ENCODE measurements around the gene CDH13.

CDH13 gene

DNA sequence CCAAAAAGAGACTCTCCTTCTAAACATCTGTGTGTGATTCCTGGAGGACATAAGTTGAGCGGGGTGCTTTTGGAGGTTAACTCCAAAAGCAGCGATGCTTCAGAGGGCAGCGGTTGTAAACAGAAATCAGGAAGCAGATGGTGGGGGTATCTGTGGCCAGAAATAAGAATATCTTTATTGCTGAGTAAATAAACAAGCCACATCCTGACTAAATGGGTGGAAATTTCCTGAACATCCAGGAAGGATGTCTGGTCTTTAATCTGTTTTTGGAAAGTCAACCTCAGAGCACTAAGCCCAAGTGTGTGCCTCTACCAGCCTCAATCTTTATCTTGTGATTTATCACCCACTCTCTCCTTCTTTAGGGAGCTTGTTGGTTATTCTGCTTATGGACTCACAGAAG is 123.3 kb downstream of the CDH13 start:
- H3K4me1 ChIP-seq, result peaks cover 15 to 69% (median 60%) of the 10 kb centered on the region in 10 experiments
- H3K4me2 ChIP-seq, result peak overlapping the region; percentile 14 to 85 (median 78); a peak in 21 of 22 replicates
- no peaks in the 10 kb centered on the region for H3K36me3 ChIP-seq
- peak overlapping the region in 5 of 10 experiments; percentile 8 to 38 (median 29); a peak in 5 of 20 replicates for H3K4me3 ChIP-seq
- H3K27me3 ChIP-seq, result peaks cover 0 to 28% (median 0%) of the 10 kb centered on the region in 11 experiments; a peak in 2 of 22 replicates
- H3K27ac ChIP-seq, result peak overlapping the region in 9 of 11 experiments; percentile 28 to 86 (median 81); a peak in 17 of 22 replicates
- no peaks in the 10 kb centered on the region for H4K20me1 ChIP-seq
- peak overlapping the region in 8 of 11 experiments; percentile 9 to 74 (median 59); a peak in 14 of 22 replicates for H3K9ac ChIP-seq
- no peak for TF ChIP-seq Cebpa-rat (IDR thresholded peaks at IDR 0.05)
- H3K9me3 ChIP-seq (replicated peaks in 1 of 11), result no peaks in the 10 kb centered on the region; a peak in 2 of 22 replicates

GRCh38 chr16:82751020-82751419 is 124.3 kb downstream of the CDH13 start:
- H3K4me2 ChIP-seq, result peak overlapping the region; percentile 30 to 85 (median 78); a peak in 21 of 22 replicates
- H3K36me3 ChIP-seq, result no peaks in the 10 kb centered on the region
- TF ChIP-seq Cebpa-rat (IDR thresholded peaks at IDR 0.05), result peak in 7 of 11 experiments; percentile 42 to 74 (median 62); a peak in 9 of 22 replicates
- peak overlapping the region in 4 of 10 experiments; percentile 21 to 38 (median 29); a peak in 3 of 20 replicates for H3K4me3 ChIP-seq
- peak overlapping the region in 9 of 11 experiments; percentile 36 to 86 (median 81); a peak in 17 of 22 replicates for H3K27ac ChIP-seq
- no peaks in the 10 kb centered on the region for H3K9me3 ChIP-seq (replicated peaks in 1 of 11)
- peaks cover 0 to 28% (median 0%) of the 10 kb centered on the region in 11 experiments; a peak in 2 of 22 replicates for H3K27me3 ChIP-seq
- peaks cover 18 to 79% (median 68%) of the 10 kb centered on the region in 10 experiments for H3K4me1 ChIP-seq
- H3K9ac ChIP-seq, result peak overlapping the region in 7 of 11 experiments; percentile 32 to 74 (median 66); a peak in 12 of 22 replicates
- H4K20me1 ChIP-seq, result no peaks in the 10 kb centered on the region

- peaks cover 0 to under 1% (median 0%) of the 10 kb centered on the region in 11 experiments; a peak in 2 of 22 replicates for H3K9me3 ChIP-seq (replicated peaks in 1 of 11)
- H3K36me3 ChIP-seq, result no peaks in the 10 kb centered on the region
- H3K4me1 ChIP-seq, result peaks cover 28 to 81% (median 73%) of the 10 kb centered on the region in 10 experiments
- no peaks in the 10 kb centered on the region for H4K20me1 ChIP-seq
- H3K4me3 ChIP-seq, result no peak overlapping the region
- peak overlapping the region in 8 of 11 experiments; percentile 77 to 85 (median 82); a peak in 17 of 22 replicates for H3K4me2 ChIP-seq
- peak overlapping the region in 6 of 11 experiments; percentile 79 to 86 (median 84); a peak in 11 of 22 replicates for H3K27ac ChIP-seq
- peaks cover 0 to 28% (median 0%) of the 10 kb centered on the region in 11 experiments; a peak in 2 of 22 replicates for H3K27me3 ChIP-seq
- TF ChIP-seq Cebpa-rat (IDR thresholded peaks at IDR 0.05), result no peak
- no peak overlapping the region for H3K9ac ChIP-seq
Observed at GRCh38 chr16:82752172-82752571, 125.4 kb downstream of the CDH13 start.

GRCh38 chr16:82753821-82754220 is 127.1 kb downstream of the CDH13 start:
- TF ChIP-seq Cebpa-rat (IDR thresholded peaks at IDR 0.05), result no peak
- H3K9ac ChIP-seq, result no peak overlapping the region
- H3K27ac ChIP-seq, result peak overlapping the region in 1 of 11 experiments; percentile 27; a peak in 1 of 22 replicates
- H3K9me3 ChIP-seq (replicated peaks in 1 of 11), result peaks cover 0 to 17% (median 11%) of the 10 kb centered on the region in 11 experiments; a peak in 13 of 22 replicates
- peaks cover 0 to 22% (median 0%) of the 10 kb centered on the region in 11 experiments; a peak in 2 of 22 replicates for H3K27me3 ChIP-seq
- no peaks in the 10 kb centered on the region for H4K20me1 ChIP-seq
- H3K36me3 ChIP-seq, result no peaks in the 10 kb centered on the region
- no peak overlapping the region for H3K4me2 ChIP-seq
- no peak overlapping the region for H3K4me3 ChIP-seq
- peaks cover 28 to 67% (median 60%) of the 10 kb centered on the region in 10 experiments for H3K4me1 ChIP-seq

GRCh38 chr16:82754716-82755513 is 128.1 kb downstream of the CDH13 start:
- Histone ChIP-seq H3K4me1 (peaks cover 25 to 59% (median 50%) of the 10 kb centered on the region in 10 experiments), H3K4me2 (peak overlapping the region in 4 of 11 experiments; percentile 3 to 31 (median 9); a peak in 6 of 22 replicates)
- no peak for TF ChIP-seq Cebpa-rat (IDR thresholded peaks at IDR 0.05)

DNA sequence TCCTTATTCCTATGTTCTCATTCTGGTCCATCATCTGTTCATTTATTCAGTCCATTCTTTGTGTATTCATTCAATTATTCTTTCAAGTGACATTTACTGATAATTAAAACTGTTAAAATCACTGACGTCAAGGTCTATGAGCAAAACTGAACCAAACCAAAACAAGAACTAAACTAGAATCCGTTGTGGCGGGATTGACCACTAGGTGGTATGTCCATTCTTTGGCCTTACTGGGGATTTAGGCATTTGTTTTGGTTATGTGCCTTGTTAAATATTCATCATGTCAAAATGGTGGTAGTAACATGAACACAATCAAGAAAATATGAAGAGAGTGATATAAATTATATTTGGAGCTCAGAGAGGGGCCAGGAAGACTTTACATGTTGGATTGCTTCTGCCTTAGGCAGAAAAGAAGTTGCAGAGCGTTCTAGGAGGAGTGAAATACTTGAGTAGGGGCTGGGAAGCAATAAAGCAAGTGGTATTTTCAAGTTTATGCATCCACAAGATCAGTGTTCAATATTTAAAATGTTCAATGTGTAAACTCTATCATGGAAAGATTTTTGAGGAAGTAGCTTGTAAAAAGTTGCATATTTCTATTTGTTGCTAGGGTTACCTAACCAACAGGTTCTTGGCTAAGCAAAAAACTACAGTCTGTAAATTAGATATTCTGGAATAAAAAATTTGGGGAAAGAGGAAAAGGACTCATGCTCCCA is 129.0 kb downstream of the CDH13 start:
- H3K27ac ChIP-seq, result peak overlapping the region in 1 of 11 experiments; percentile 63; a peak in 1 of 22 replicates
- no peaks in the 10 kb centered on the region for H3K36me3 ChIP-seq
- H3K9me3 ChIP-seq (replicated peaks in 1 of 11), result peaks cover 0 to 19% (median 11%) of the 10 kb centered on the region in 11 experiments; a peak in 13 of 22 replicates
- peaks cover 0 to 4% (median 0%) of the 10 kb centered on the region in 11 experiments; a peak in 1 of 22 replicates for H3K27me3 ChIP-seq
- peaks cover 17 to 54% (median 45%) of the 10 kb centered on the region in 10 experiments for H3K4me1 ChIP-seq
- H3K4me2 ChIP-seq, result peak overlapping the region; percentile 8 to 59 (median 38); a peak in 10 of 22 replicates
- no peaks in the 10 kb centered on the region for H4K20me1 ChIP-seq
- H3K4me3 ChIP-seq, result no peak overlapping the region
- no peak overlapping the region for H3K9ac ChIP-seq
- TF ChIP-seq Cebpa-rat (IDR thresholded peaks at IDR 0.05), result no peak

More at GRCh38 chr16:82754716-82755513, 128.1 kb downstream of the CDH13 start:
- no peak overlapping the region for H3K4me3 ChIP-seq
- H3K9ac ChIP-seq, result no peak overlapping the region
- H4K20me1 ChIP-seq, result no peaks in the 10 kb centered on the region
- H3K27ac ChIP-seq, result peak overlapping the region in 1 of 11 experiments; percentile 63; a peak in 1 of 22 replicates
- H3K27me3 ChIP-seq, result peaks cover 0 to 12% (median 0%) of the 10 kb centered on the region in 11 experiments; a peak in 2 of 22 replicates
- H3K36me3 ChIP-seq, result no peaks in the 10 kb centered on the region
- H3K9me3 ChIP-seq (replicated peaks in 1 of 11), result peaks cover 0 to 19% (median 11%) of the 10 kb centered on the region in 11 experiments; a peak in 13 of 22 replicates

GRCh38 chr16:82756283-82756599 is 129.5 kb downstream of the CDH13 start:
- Histone ChIP-seq H3K4me3 (no peak overlapping the region), H3K36me3 (no peaks in the 10 kb centered on the region), H3K9me3 (replicated peaks in 1 of 11) (peaks cover 0 to 19% (median 11%) of the 10 kb centered on the region in 11 experiments; a peak in 13 of 22 replicates), H3K27ac (peak overlapping the region in 2 of 11 experiments; percentile 3 to 63; a peak in 2 of 22 replicates), H3K9ac (no peak overlapping the region), H3K27me3 (no peaks in the 10 kb centered on the region), H4K20me1 (no peaks in the 10 kb centered on the region), H3K4me1 (peaks cover 15 to 54% (median 45%) of the 10 kb centered on the region in 10 experiments), H3K4me2 (peak overlapping the region; percentile 8 to 59 (median 38); a peak in 15 of 22 replicates)
- TF ChIP-seq Cebpa-rat (IDR thresholded peaks at IDR 0.05), result no peak

- no peak for TF ChIP-seq Cebpa-rat (IDR thresholded peaks at IDR 0.05)
- Histone ChIP-seq H3K36me3 (no peaks in the 10 kb centered on the region), H3K9ac (no peak overlapping the region), H3K9me3 (replicated peaks in 1 of 11) (peaks cover 0 to 19% (median 11%) of the 10 kb centered on the region in 11 experiments; a peak in 13 of 22 replicates), H3K4me3 (no peak overlapping the region), H3K27ac (no peak overlapping the region), H3K4me2 (peak overlapping the region in 2 of 11 experiments; percentile 10 to 14; a peak in 1 of 22 replicates), H4K20me1 (no peaks in the 10 kb centered on the region), H3K4me1 (peaks cover 20 to 48% (median 41%) of the 10 kb centered on the region in 10 experiments), H3K27me3 (no peaks in the 10 kb centered on the region)
Observed at GRCh38 chr16:82758406-82758805, 131.6 kb downstream of the CDH13 start.

All from BLaER1 treated with 17β-estradiol and CSF1 and Interleukin-3, amounts not matched to agents 10 nM and 100 nM (cell line).